K562 (cell line): Measurements from ENCODE around the gene MARK2. TPM values are rescaled to one million over a fixed set of nuclear protein-coding genes. Genes with fewer than 3 reads are reported as not detected.

Experiments used
- ADNP ChIP-seq: fragments of 200-800 bp; sonication (Bioruptor generic); IDR thresholded peaks from 2 replicates; pipeline ENCODE4 v1.6.1; 2016; ENCODE audit warnings: missing genetic modification characterization, missing compliant biosample characterization
- ARNT ChIP-seq, 2 experiments: fragments of 450-650 bp; IDR thresholded peaks; 2 replicates each; pipeline ENCODE4 v1.6.1; 2016; ENCODE audit warnings: mild to moderate bottlenecking in 1 of 2
- BCOR ChIP-seq: fragments of 450-650 bp; IDR thresholded peaks from 2 replicates; pipeline ENCODE4 v1.6.1; 2016
- EZH2 ChIP-seq: IDR thresholded peaks from 2 replicates; pipeline ENCODE4 v1.6.1; 2012; ENCODE audit warnings: low read depth, mild to moderate bottlenecking, inconsistent platforms, low read length, borderline replicate concordance
- FOXA1 ChIP-seq: fragments of 450-650 bp; IDR thresholded peaks from 2 replicates; pipeline ENCODE4 v1.6.1; 2016; ENCODE audit warnings: mild to moderate bottlenecking, borderline replicate concordance
- FOXJ3 ChIP-seq: sonication (generic); formaldehyde crosslinking; IDR thresholded peaks from 2 replicates; pipeline ENCODE4 v1.4.0; 2020; ENCODE audit warnings: mild to moderate bottlenecking, missing genetic modification reagents
- HEY1 ChIP-seq: fragments of 250-450 bp; sonication (Bioruptor Pico); IDR thresholded peaks from 2 replicates; pipeline ENCODE4 v1.5.0; 2020; ENCODE audit warnings: mild to moderate bottlenecking, moderate library complexity, borderline replicate concordance
- HNRNPK ChIP-seq: fragments of 200-400 bp; formaldehyde crosslinking; IDR thresholded peaks from one replicate; pipeline ENCODE4 v1.6.1; 2018; ENCODE audit warnings: mild to moderate bottlenecking, low read depth, low read length; ENCODE audit not compliant: poor library complexity, severe bottlenecking
- HNRNPUL1 ChIP-seq: fragments of 200-400 bp; formaldehyde crosslinking; IDR thresholded peaks from 2 replicates; pipeline ENCODE4 v1.6.1; 2017; ENCODE audit warnings: low read length
- RAD21 ChIP-seq, 2 experiments: fragments of 250-450 bp in 1 of 2; fragments of 450-650 bp in 1 of 2; sonication (Bioruptor Pico) in 1 of 2; formaldehyde crosslinking in 1 of 2; IDR thresholded peaks in 1 of 2; conservative IDR thresholded peaks in 1 of 2; 2 replicates each; pipeline versions ENCODE4 v1.4.0 to v1.8.0; 2020 to 2022; ENCODE audit warnings: mild to moderate bottlenecking in 2 of 2, moderate library complexity in 1 of 2
- RBM39 ChIP-seq: fragments of 200-400 bp; formaldehyde crosslinking; optimal IDR thresholded peaks from 2 replicates; pipeline ENCODE3; 2018; ENCODE audit warnings: low read depth, low read length
- RFX7 ChIP-seq: fragments of 250-450 bp; sonication (Bioruptor Pico); IDR thresholded peaks from 2 replicates; pipeline ENCODE4 v1.5.1; 2021; ENCODE audit warnings: mild to moderate bottlenecking
- TRIM24 ChIP-seq, 2 experiments: fragments of 450-650 bp; IDR thresholded peaks; 2 replicates each; pipeline ENCODE4 v1.6.1; 2016
- ZEB2 ChIP-seq: fragments of 450-650 bp; IDR thresholded peaks from 2 replicates; pipeline ENCODE4 v1.6.1; 2016
- ZNF398 ChIP-seq: fragments of 250-450 bp; sonication (Bioruptor Pico); IDR thresholded peaks from 2 replicates; pipeline ENCODE4 v1.8.0; 2021; ENCODE audit warnings: moderate library complexity, mild to moderate bottlenecking, inconsistent platforms
- ZNF436 ChIP-seq: fragments of 250-450, 450-650 bp; sonication (Bioruptor Pico); formaldehyde crosslinking; IDR thresholded peaks from 2 replicates; pipeline ENCODE4 v1.7.0; 2020; ENCODE audit warnings: mild to moderate bottlenecking
- ZNF444 ChIP-seq: fragments of 250-450 bp; sonication (Bioruptor Pico); IDR thresholded peaks from 2 replicates; pipeline ENCODE4 v1.4.0; 2020; ENCODE audit warnings: mild to moderate bottlenecking, moderate library complexity
- polyA plus RNA-seq, 8 experiments: library from polyadenylated mRNA; depleted of rRNA in 4 of 8; stranded (reverse) in 5 of 8; unstranded in 3 of 8; fragments of >200 nt; fragmentation: Nextera tagmentation in 2 of 8; fragmentation: Illumina TruSeq in 1 of 8; extraction: Ambion mirVana in 2 of 8; extraction: Trizol in 1 of 8; gene quantifications; 2 replicates each; pipeline versions ENCODE4 v1.2.1 to v1.2.3, GENCODE V29; 2011 to 2014; ENCODE audit warnings: inconsistent platforms in 1 of 8, missing spikeins in 1 of 8
- total RNA-seq, 7 experiments: library from RNA; depleted of rRNA in 6 of 7; stranded (reverse); fragments of >200 nt in 6 of 7; fragmentation: Illumina TruSeq in 2 of 7; extraction: Trizol in 2 of 7; gene quantifications; 2 replicates each; pipeline versions ENCODE4 v1.2.1 to v1.2.3, GENCODE V29; 2011 to 2021; ENCODE audit warnings: low replicate concordance in 1 of 7
- TF ChIP-seq, protein P1 (sequence below), 2 experiments: fragments of 450-650 bp; formaldehyde crosslinking in 1 of 2; IDR thresholded peaks; 2 replicates each; pipeline versions ENCODE4 v1.4.0 to v1.6.1; 2014 to 2020; ENCODE audit warnings: mild to moderate bottlenecking in 2 of 2, borderline replicate concordance in 1 of 2, low read depth in 1 of 2

The MARK2 gene
- total and polyA plus RNA-seq, 9 of the 15 experiments (the other 6 are each of a cell fraction or from before 2014, with no cell fraction given) = 0.32 to 43.5 (median 15.1) TPM

DNA sequence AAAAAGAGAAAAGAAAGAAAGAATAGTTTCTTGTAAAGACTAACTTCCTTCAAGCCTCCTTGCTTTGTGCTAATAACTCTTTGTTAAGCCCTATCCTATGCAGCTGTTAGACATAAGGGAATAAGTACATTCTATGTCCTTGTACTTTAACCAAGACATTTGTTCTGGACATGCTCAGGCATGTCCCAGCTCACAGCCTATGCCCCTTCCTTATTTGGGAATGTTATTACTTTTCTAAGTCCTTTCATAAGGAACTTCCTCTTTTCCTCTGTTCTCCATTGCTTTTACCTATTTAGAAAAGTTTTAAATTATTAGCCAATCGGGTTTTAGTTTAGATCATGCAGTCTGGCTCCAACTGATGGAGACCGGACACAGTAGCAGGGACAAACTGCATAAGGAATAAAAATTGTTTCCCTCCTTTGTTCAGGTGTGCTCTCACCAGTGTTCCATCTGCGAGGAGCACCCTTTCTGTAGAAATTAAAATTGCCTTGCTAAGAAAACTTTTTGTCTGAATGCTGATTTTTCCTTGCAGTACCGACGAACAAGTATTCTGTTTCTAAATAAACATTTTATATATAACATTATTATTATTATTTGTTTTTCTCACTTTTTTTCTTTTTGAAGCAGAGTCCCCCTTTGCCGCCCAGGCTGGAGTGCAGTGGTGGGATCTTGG, 47.3 kb upstream of the MARK2 start (continued):
- TF ChIP-seq FOXA1 (no peak), ADNP (tag) (no peak), HNRNPK (no peak), RFX7 (CRISPR knock-in tag) (no peak), ZEB2 (peak; percentile 67; the same call in 1 of the 2 replicates), BCOR (no peak), ZNF398 (no peak), RAD21 (CRISPR knock-in tag; conservative IDR thresholded peaks at IDR 0.05 in 1 of 2, IDR thresholded peaks at IDR 0.05 in 1 of 2) (no peak), HEY1 (CRISPR knock-in tag) (no peak), ZNF436 (CRISPR knock-in tag) (no peak), ARNT (IDR thresholded peaks at IDR 0.05) (no peak), TRIM24 (IDR thresholded peaks at IDR 0.05) (peak in 1 of 2 experiments; percentile 66; a peak in 2 of 4 replicates), FOXJ3 (CRISPR knock-in tag) (no peak), RBM39 (no peak), HNRNPUL1 (no peak), EZH2 (no peak), ZNF444 (CRISPR knock-in tag) (no peak)
- TF ChIP-seq, protein P1, sequence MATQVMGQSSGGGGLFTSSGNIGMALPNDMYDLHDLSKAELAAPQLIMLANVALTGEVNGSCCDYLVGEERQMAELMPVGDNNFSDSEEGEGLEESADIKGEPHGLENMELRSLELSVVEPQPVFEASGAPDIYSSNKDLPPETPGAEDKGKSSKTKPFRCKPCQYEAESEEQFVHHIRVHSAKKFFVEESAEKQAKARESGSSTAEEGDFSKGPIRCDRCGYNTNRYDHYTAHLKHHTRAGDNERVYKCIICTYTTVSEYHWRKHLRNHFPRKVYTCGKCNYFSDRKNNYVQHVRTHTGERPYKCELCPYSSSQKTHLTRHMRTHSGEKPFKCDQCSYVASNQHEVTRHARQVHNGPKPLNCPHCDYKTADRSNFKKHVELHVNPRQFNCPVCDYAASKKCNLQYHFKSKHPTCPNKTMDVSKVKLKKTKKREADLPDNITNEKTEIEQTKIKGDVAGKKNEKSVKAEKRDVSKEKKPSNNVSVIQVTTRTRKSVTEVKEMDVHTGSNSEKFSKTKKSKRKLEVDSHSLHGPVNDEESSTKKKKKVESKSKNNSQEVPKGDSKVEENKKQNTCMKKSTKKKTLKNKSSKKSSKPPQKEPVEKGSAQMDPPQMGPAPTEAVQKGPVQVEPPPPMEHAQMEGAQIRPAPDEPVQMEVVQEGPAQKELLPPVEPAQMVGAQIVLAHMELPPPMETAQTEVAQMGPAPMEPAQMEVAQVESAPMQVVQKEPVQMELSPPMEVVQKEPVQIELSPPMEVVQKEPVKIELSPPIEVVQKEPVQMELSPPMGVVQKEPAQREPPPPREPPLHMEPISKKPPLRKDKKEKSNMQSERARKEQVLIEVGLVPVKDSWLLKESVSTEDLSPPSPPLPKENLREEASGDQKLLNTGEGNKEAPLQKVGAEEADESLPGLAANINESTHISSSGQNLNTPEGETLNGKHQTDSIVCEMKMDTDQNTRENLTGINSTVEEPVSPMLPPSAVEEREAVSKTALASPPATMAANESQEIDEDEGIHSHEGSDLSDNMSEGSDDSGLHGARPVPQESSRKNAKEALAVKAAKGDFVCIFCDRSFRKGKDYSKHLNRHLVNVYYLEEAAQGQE (IDR thresholded peaks at IDR 0.05; ENCODE audit: borderline replicate concordance) = no peak
- TF ChIP-seq, protein P1 (CRISPR knock-in tag; IDR thresholded peaks at IDR 0.05; ENCODE audit: low read depth) = no peak
